A549 (cell line): ENCODE measurements around the gene MLLT1.

ENCODE experiments used
- EP300 ChIP-seq, 2 experiments: fragments of >200 bp; sonication (Bioruptor Twin); formaldehyde crosslinking; IDR thresholded peaks; 2 replicates in 1 of 2; 3 replicates in 1 of 2; pipeline ENCODE4 v1.6.1; 2016 to 2017
- FOSL2 ChIP-seq, 2 experiments: fragments of 450-650 bp in 1 of 2; fragments of >200 bp in 1 of 2; sonication (Bioruptor Twin) in 1 of 2; formaldehyde crosslinking; IDR thresholded peaks; 2 replicates each; pipeline versions ENCODE4 v1.5.0 to v1.6.1; 2016 to 2020; ENCODE audit warnings: mild to moderate bottlenecking in 1 of 2, moderate library complexity in 1 of 2
- HMGXB4 ChIP-seq: fragments of 250-450 bp; sonication (Bioruptor Pico); IDR thresholded peaks from 2 replicates; pipeline ENCODE4 v1.5.0; 2021; ENCODE audit warnings: mild to moderate bottlenecking, moderate library complexity, borderline replicate concordance
- RAD21 ChIP-seq, 2 experiments: fragments of >200 bp in 1 of 2; sonication (Bioruptor Twin) in 1 of 2; formaldehyde crosslinking in 1 of 2; IDR thresholded peaks in 1 of 2; conservative IDR thresholded peaks in 1 of 2; 2 replicates in 1 of 2; 3 replicates in 1 of 2; pipeline ENCODE4 v1.6.1; 2012 to 2018; ENCODE audit warnings: inconsistent platforms in 1 of 2
- REST ChIP-seq: fragments of 200-600 bp; sonication (generic); IDR thresholded peaks from 2 replicates; pipeline ENCODE4 v1.6.1; 2016; ENCODE audit warnings: antibody characterized with exemption, mild to moderate bottlenecking, moderate library complexity

GRCh38 chr19:6214881-6215541, 64.8 kb downstream of the MLLT1 start:
- no peak for TF ChIP-seq RAD21 (conservative IDR thresholded peaks at IDR 0.05 in 1 of 2, IDR thresholded peaks at IDR 0.05 in 1 of 2)
- TF ChIP-seq FOSL2 (IDR thresholded peaks at IDR 0.05): no peak
- TF ChIP-seq FOSL2 (CRISPR knock-in tag; IDR thresholded peaks at IDR 0.05): no peak
- no peak for TF ChIP-seq EP300 (IDR thresholded peaks at IDR 0.05)
- no peak for TF ChIP-seq REST
- no peak for TF ChIP-seq HMGXB4 (CRISPR knock-in tag)
